Activated naive CD4-positive, alpha-beta T cell treated with anti-CD3 and anti-CD28 coated beads, Interleukin-2, amount 50 U/mL, for 24 hours (primary cell): ENCODE data around the gene KRTAP5-9.
"Not testable (repeated sequence)": the region's sequence is repeated elsewhere in the genome, so short reads cannot be mapped to it uniquely, and the experiment has no call there.

ENCODE experiments used
- H3K27ac Mint-ChIP-seq: one replicate; pipeline ENCODE4 v1.8.0; 2021; ENCODE audit warnings: mild to moderate bottlenecking, mixed read lengths
- H3K27me3 Mint-ChIP-seq: one replicate; pipeline ENCODE4 v1.8.0; 2021; ENCODE audit warnings: mixed read lengths
- H3K36me3 Mint-ChIP-seq: one replicate; pipeline ENCODE4 v1.8.0; 2021; ENCODE audit warnings: mixed read lengths
- H3K4me1 Mint-ChIP-seq: one replicate; pipeline ENCODE4 v1.8.0; 2021; ENCODE audit warnings: mixed read lengths
- H3K4me3 Mint-ChIP-seq: one replicate; pipeline ENCODE4 v1.8.0; 2021; ENCODE audit warnings: mild to moderate bottlenecking, mixed read lengths
- H3K9me3 Mint-ChIP-seq: one replicate; pipeline ENCODE4 v1.8.0; 2021; ENCODE audit warnings: mixed read lengths

KRTAP5-9 gene

GRCh38 chr11:71582309-71582895, 34.2 kb downstream of the KRTAP5-9 start, which contains the start of gene KRTAP5-11:
Gene KRTAP5-11, minus strand, starts transcription at chr11:71582875. Its CDS starts 38 bp downstream, at chr11:71582837.
- H3K27ac Mint-ChIP-seq, result no peak within 1 kb of the TSS
- H3K4me1 Mint-ChIP-seq, result peaks cover 3% of the 10 kb centered on the region
- no peaks in the 10 kb centered on the region for H3K9me3 Mint-ChIP-seq
- no peaks in the 10 kb centered on the region for H3K36me3 Mint-ChIP-seq
- H3K4me3 Mint-ChIP-seq, result no peak within 1 kb of the TSS
- peaks cover 15% of the 10 kb centered on the region for H3K27me3 Mint-ChIP-seq

- H3K4me1 Mint-ChIP-seq, H3K4me3 Mint-ChIP-seq, H3K36me3 Mint-ChIP-seq, H3K27ac Mint-ChIP-seq, H3K9me3 Mint-ChIP-seq: not testable (repeated sequence)
- H3K27me3 Mint-ChIP-seq, result peaks cover 15% of the 10 kb centered on the region
These were observed 34.7 kb downstream of the KRTAP5-9 start for GRCh38 chr11:71582969-71583368.

GRCh38 chr11:71585673-71586072, 37.5 kb downstream of the KRTAP5-9 start:
- H3K4me3 Mint-ChIP-seq, H3K4me1 Mint-ChIP-seq, H3K9me3 Mint-ChIP-seq, H3K36me3 Mint-ChIP-seq, H3K27ac Mint-ChIP-seq: not testable (repeated sequence)
- peaks cover 14% of the 10 kb centered on the region for H3K27me3 Mint-ChIP-seq

GRCh38 chr11:71588314-71588713, 40.1 kb downstream of the KRTAP5-9 start:
- not testable (repeated sequence) for H3K27ac Mint-ChIP-seq, H3K9me3 Mint-ChIP-seq, H3K4me3 Mint-ChIP-seq, H3K36me3 Mint-ChIP-seq, H3K27me3 Mint-ChIP-seq, H3K4me1 Mint-ChIP-seq

- H3K27me3 Mint-ChIP-seq, H3K9me3 Mint-ChIP-seq, H3K36me3 Mint-ChIP-seq, H3K27ac Mint-ChIP-seq, H3K4me1 Mint-ChIP-seq, H3K4me3 Mint-ChIP-seq: not testable (repeated sequence)
These were observed 40.8 kb downstream of the KRTAP5-9 start for GRCh38 chr11:71588822-71589545.

GRCh38 chr11:71589546-71589920, 41.3 kb downstream of the KRTAP5-9 start:
- H3K27me3 Mint-ChIP-seq, H3K27ac Mint-ChIP-seq, H3K9me3 Mint-ChIP-seq, H3K4me3 Mint-ChIP-seq, H3K36me3 Mint-ChIP-seq, H3K4me1 Mint-ChIP-seq: not testable (repeated sequence)
